Measurements from ENCODE around the gene IFI27. TPM values are rescaled to one million over a fixed set of nuclear protein-coding genes. Genes with fewer than 3 reads are reported as not detected.

Gene IFI27
- total and polyA plus RNA-seq, 9 donors, result 44.5 to 413 (median 83.1) TPM

GRCh38 chr14:94100847-94101246 is 9.7 kb upstream of the IFI27 start:
- 60 to 86% (median 78%) methylated on average over 4 of the region's 4 CpGs for WGBS, 3 donors

DNA sequence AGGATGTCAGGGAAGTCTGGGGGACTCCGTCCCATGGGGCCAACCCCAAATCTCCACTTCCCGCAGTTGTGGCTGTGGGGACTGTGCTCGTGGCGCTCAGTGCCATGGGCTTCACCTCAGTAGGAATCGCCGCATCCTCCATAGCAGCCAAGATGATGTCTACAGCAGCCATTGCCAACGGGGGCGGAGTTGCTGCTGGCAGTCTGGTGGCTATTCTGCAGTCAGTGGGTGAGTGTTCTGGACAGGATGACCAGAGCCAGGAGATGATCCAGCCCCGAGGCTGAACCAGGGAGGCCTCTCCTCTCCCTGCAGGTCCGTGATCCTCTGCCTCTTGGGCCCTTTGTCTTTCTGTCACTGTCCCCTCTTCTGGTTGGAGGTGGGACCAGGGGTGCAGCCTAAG is 8.8 kb upstream of the IFI27 start:
- intact Hi-C loops (cut with DNase I), result no loop called here
- TF ChIP-seq EP300 (IDR thresholded peaks at IDR 0.05), result no peak
- TF ChIP-seq CTCF (IDR thresholded peaks at IDR 0.05), result no peak
- no peak for TF ChIP-seq POLR2A (IDR thresholded peaks at IDR 0.05)
- DNase-seq, result no peak

More at GRCh38 chr14:94100847-94101246, 9.7 kb upstream of the IFI27 start:
- Histone ChIP-seq H3K36me3 (no peaks in the 10 kb centered on the region), H3K9me3 (no peaks in the 10 kb centered on the region), H3K4me1 (ENCODE audit: insufficient read depth) (no peaks in the 10 kb centered on the region), H3K27ac (no peak overlapping the region), H3K27me3 (no peaks in the 10 kb centered on the region), H3K4me3 (no peak overlapping the region)
- no peak for DNase-seq
- intact Hi-C loops (cut with DNase I), result no loop called here
- TF ChIP-seq CTCF (IDR thresholded peaks at IDR 0.05), result no peak

DNA sequence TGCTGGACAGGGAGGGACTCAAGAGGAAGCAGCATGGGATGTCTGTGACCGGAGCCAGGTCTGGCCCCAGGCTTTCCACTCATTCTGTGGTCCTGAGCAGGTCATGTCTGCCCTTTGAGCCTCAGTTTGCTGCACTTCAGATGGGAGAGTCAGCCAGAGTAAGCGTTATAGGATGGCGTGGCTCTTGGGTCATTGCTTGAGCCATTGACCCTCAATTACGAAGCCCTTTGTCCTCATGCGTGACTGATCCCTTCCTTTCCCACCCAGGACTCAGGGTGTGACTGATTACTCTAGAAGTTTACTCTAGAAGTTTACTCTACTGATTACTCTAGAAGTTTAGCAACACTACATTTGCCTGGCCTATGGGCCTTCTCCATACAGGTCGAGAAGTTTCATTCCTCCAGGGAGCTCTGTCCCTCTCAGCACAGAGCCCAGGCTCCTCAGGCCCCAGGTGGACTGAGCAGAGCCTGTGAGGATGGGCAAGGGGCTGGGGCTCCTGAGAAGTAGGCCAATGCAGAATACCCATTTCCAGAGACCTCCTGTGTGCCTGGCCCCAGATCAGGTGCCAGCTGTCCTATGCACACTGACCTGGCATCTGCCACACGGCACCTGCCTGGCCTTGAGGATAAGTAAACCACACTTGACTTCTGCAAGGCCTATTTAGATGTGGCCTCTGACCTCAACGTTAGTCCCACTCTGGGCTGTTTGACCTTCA is 7.6 kb upstream of the IFI27 start:
- intact Hi-C loops (cut with DNase I), result no loop called here
- Histone ChIP-seq H3K27ac (no peak overlapping the region), H3K27me3 (no peaks in the 10 kb centered on the region), H3K36me3 (no peaks in the 10 kb centered on the region), H3K4me3 (no peak overlapping the region), H3K4me1 (ENCODE audit: insufficient read depth) (no peaks in the 10 kb centered on the region), H3K9me3 (no peaks in the 10 kb centered on the region)
- DNase-seq, result no peak
- no peak for TF ChIP-seq POLR2A (IDR thresholded peaks at IDR 0.05)
- no peak for TF ChIP-seq EP300 (IDR thresholded peaks at IDR 0.05)
- no peak for TF ChIP-seq CTCF (IDR thresholded peaks at IDR 0.05)
- 77 to 82% (median 82%) methylated on average over 8 of the region's 8 CpGs for WGBS, 3 donors

More for the DNA sequence above, 8.8 kb upstream of the IFI27 start:
- no peaks in the 10 kb centered on the region for H3K9me3 ChIP-seq
- H3K36me3 ChIP-seq, result no peaks in the 10 kb centered on the region
- no peaks in the 10 kb centered on the region for H3K27me3 ChIP-seq
- no peaks in the 10 kb centered on the region for H3K4me1 ChIP-seq (ENCODE audit: insufficient read depth)
- no peak overlapping the region for H3K27ac ChIP-seq
- no peak overlapping the region for H3K4me3 ChIP-seq
- 91 to 95% (median 92%) methylated on average over 10 of the region's 10 CpGs for WGBS, 3 donors

DNA sequence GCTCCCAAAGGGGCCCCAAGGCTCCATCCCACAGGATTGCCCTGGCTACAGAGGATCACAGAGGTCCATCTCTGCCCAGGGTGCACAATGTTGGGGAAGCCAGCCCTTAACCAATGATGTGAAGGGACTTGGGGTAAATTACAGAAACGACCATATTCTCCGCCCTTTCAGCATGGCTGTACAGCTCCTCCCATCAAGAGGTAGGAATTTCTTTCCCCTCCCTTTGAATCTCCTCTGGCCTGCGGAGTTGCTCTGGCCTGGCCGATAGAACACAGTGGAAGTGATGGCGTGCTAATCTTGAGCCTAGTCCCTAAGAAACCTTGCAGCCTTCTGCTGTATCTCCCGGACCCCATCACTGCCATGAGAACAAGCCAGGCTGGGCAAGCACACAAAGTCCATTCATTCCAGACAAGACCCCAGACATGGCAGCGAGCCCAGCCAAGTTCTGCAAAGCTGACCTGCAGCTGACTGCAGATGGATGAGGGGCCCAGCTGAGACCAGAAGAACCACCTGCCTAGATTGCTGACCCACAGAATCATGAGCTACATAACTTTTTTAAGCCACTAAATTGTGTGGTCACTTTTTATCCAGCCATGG is 6.9 kb upstream of the IFI27 start:
- H3K27ac ChIP-seq, result no peak overlapping the region
- H3K27me3 ChIP-seq, result no peaks in the 10 kb centered on the region
- H3K9me3 ChIP-seq, result no peaks in the 10 kb centered on the region
- intact Hi-C loops (cut with DNase I), result no loop called here
- WGBS, 3 donors, result 27 to 33% (median 27%) methylated on average over 7 of the region's 7 CpGs
- TF ChIP-seq CTCF (IDR thresholded peaks at IDR 0.05) (no peak), EP300 (IDR thresholded peaks at IDR 0.05) (no peak), POLR2A (IDR thresholded peaks at IDR 0.05) (no peak)
- no peaks in the 10 kb centered on the region for H3K36me3 ChIP-seq
- H3K4me3 ChIP-seq, result no peak overlapping the region
- peak in 2 of 5 donors; percentile 37 to 66 for DNase-seq
- H3K4me1 ChIP-seq (ENCODE audit: insufficient read depth), result no peaks in the 10 kb centered on the region

Data from ovary (tissue), 9 donors.